Measurements from ENCODE around the gene EPHA10. TPM values are rescaled to one million over a fixed set of nuclear protein-coding genes. Genes with fewer than 3 reads are reported as not detected.
"Not testable (repeated sequence)": the region's sequence is repeated elsewhere in the genome, so short reads cannot be mapped to it uniquely, and the experiment has no call there.

EPHA10 gene
- total and polyA plus RNA-seq, 2 donors from 2014 or later = 0.88 TPM; not detected in 1

DNA sequence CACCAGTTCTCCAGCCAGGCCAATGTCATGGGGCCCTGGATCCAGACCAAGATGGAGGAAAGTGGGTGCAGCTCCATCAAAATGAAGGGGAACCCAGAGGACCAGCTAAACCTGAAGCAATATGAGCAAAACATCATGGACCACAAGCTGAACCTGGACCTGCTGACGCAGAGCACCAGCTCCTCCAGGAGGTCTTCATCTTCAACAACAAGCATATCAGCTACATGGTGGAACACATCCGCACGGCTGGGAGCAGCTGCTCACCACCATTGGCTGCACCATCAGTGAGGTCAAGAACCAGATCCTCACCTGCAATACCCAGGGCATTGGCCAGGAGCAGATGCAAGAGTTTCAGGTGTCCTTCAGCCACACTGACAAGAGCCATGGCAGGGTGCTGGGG lies 13.7 kb upstream of the EPHA10 start:
- Histone ChIP-seq H3K36me3 (ENCODE audit: control insufficient read depth in 2 of 3, insufficient read depth in 3 of 3, low read length in 3 of 3) (no peaks in the 10 kb centered on the region), H3K27ac (ENCODE audit: low read depth in 2 of 2, low read length in 2 of 2) (no peak overlapping the region), H3K27me3 (ENCODE audit: control insufficient read depth, insufficient read depth, low read length) (peaks cover 3% of the 10 kb centered on the region), H3K9ac (ENCODE audit: low read length in 3 of 3) (no peak overlapping the region), H3K9me3 (ENCODE audit: control insufficient read depth in 2 of 3, insufficient read depth in 1 of 3, low read length in 3 of 3) (no peaks in the 10 kb centered on the region), H3K4me1 (ENCODE audit: control insufficient read depth in 2 of 3, insufficient read depth in 2 of 3, low read depth in 1 of 3, low read length in 3 of 3) (no peaks in the 10 kb centered on the region), H3K4me3 (ENCODE audit: low read length in 3 of 3) (no peak overlapping the region)
- DNase-seq = no peak
- FAIRE-seq = no peak
- intact Hi-C loops (cut with DNase I) = no loop called here
- no peak for TF ChIP-seq CTCF (IDR thresholded peaks at IDR 0.05; ENCODE audit: borderline replicate concordance, extremely low read depth, insufficient read depth)

DNA sequence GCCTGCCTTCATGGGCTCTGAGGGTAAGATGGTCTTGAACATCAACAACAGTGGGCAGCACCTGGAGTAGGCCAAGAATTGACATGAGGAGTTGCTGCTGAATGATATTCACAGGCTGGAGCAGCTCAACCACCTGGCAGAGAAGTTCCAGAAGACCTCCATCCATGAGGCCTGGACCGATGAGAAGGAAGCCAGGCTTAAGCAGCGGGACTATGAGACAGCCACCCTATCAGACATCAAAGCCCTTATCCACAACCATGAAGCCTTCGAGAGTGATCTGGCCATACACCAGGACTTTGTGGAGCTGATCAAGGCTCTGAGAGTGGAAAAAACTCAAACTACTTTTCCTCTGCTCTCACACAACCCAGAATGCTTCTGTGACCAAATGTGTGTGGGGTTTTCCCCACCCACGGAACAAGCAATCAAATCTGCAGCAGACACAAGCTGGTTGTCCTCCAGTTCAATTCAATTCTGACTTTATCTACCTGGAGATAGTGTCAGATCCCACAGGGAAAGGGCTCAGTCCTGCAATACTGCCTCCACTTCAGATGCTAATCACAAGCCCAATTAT lies 12.1 kb upstream of the EPHA10 start:
- H3K36me3 ChIP-seq (ENCODE audit: control insufficient read depth in 2 of 3, insufficient read depth in 3 of 3, low read length in 3 of 3) = no peaks in the 10 kb centered on the region
- DNase-seq (no peak), FAIRE-seq (no peak)
- no peak overlapping the region for H3K9ac ChIP-seq (ENCODE audit: low read length in 3 of 3)
- no peaks in the 10 kb centered on the region for H3K4me1 ChIP-seq (ENCODE audit: control insufficient read depth in 2 of 3, insufficient read depth in 2 of 3, low read depth in 1 of 3, low read length in 3 of 3)
- H3K4me3 ChIP-seq (ENCODE audit: low read length in 3 of 3) = no peak overlapping the region
- no peaks in the 10 kb centered on the region for H3K9me3 ChIP-seq (ENCODE audit: control insufficient read depth in 2 of 3, insufficient read depth in 1 of 3, low read length in 3 of 3)
- H3K27me3 ChIP-seq (ENCODE audit: control insufficient read depth, insufficient read depth, low read length) = peaks cover 3% of the 10 kb centered on the region
- no peak for TF ChIP-seq CTCF (IDR thresholded peaks at IDR 0.05; ENCODE audit: borderline replicate concordance, extremely low read depth, insufficient read depth)
- no peak overlapping the region for H3K27ac ChIP-seq (ENCODE audit: low read depth in 2 of 2, low read length in 2 of 2)
- intact Hi-C loops (cut with DNase I) = no loop called here

- H3K4me1 ChIP-seq (ENCODE audit: control insufficient read depth in 2 of 3, insufficient read depth in 2 of 3, low read depth in 1 of 3, low read length in 3 of 3); H3K9me3 ChIP-seq (ENCODE audit: control insufficient read depth in 2 of 3, insufficient read depth in 1 of 3, low read length in 3 of 3); DNase-seq; H3K36me3 ChIP-seq (ENCODE audit: control insufficient read depth in 2 of 3, insufficient read depth in 3 of 3, low read length in 3 of 3); H3K27me3 ChIP-seq (ENCODE audit: control insufficient read depth, insufficient read depth, low read length); FAIRE-seq; H3K27ac ChIP-seq (ENCODE audit: low read depth in 2 of 2, low read length in 2 of 2); intact Hi-C loops (cut with DNase I); H3K9ac ChIP-seq (ENCODE audit: low read length in 3 of 3); H3K4me3 ChIP-seq (ENCODE audit: low read length in 3 of 3): not testable (repeated sequence)
Measured at GRCh38 chr1:37771440-37771839, 6.5 kb upstream of the EPHA10 start.

- no peak overlapping the region for H3K4me3 ChIP-seq (ENCODE audit: low read length in 3 of 3)
- TF ChIP-seq CTCF (IDR thresholded peaks at IDR 0.05; ENCODE audit: borderline replicate concordance, extremely low read depth, insufficient read depth) = no peak
- intact Hi-C loops (cut with DNase I) = no loop called here
- H3K36me3 ChIP-seq (ENCODE audit: control insufficient read depth in 2 of 3, insufficient read depth in 3 of 3, low read length in 3 of 3) = no peaks in the 10 kb centered on the region
- DNase-seq (no peak), FAIRE-seq (no peak)
- no peaks in the 10 kb centered on the region for H3K4me1 ChIP-seq (ENCODE audit: control insufficient read depth in 2 of 3, insufficient read depth in 2 of 3, low read depth in 1 of 3, low read length in 3 of 3)
- H3K27ac ChIP-seq (ENCODE audit: low read depth in 2 of 2, low read length in 2 of 2) = no peak overlapping the region
- no peaks in the 10 kb centered on the region for H3K9me3 ChIP-seq (ENCODE audit: control insufficient read depth in 2 of 3, insufficient read depth in 1 of 3, low read length in 3 of 3)
- no peak overlapping the region for H3K9ac ChIP-seq (ENCODE audit: low read length in 3 of 3)
- peaks cover 20% of the 10 kb centered on the region for H3K27me3 ChIP-seq (ENCODE audit: control insufficient read depth, insufficient read depth, low read length)
Measured at GRCh38 chr1:37767488-37767887, 2.6 kb upstream of the EPHA10 start.
